ENCODE measurements around the gene CDC42BPG.

CDC42BPG gene

GRCh38 chr11:64878494-64879243, 34.2 kb upstream of the CDC42BPG start, which contains the start of gene EHD1:
TSS of gene EHD1 (minus strand) at chr11:64878621. CDS start at chr11:64878464, 157 bp downstream.
- DNase-seq: peak; percentile 84 to 99 (median 96)

DNA sequence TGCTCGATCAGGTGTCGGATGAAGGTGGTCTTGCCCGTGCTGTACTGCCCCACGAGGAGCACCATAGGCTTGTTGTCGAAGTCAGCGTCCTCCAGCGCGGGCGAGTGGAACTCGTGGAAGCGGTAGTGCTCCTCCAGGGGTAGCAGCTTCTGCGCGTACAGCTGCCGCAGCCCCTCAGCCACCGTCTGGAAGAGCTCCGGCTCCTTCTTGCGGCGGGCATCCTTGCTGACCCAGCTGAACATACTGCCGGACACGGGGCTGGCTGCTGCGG, 33.7 kb upstream of the CDC42BPG start:
- no peak for DNase-seq

GRCh38 chr11:64877390-64878222, 33.2 kb upstream of the CDC42BPG start:
- DNase-seq: peak in 3 of 14 donors; percentile 34 to 56 (median 49)

- peak in 5 of 14 donors; percentile 36 to 60 (median 43) for DNase-seq
Observed at GRCh38 chr11:64876835-64877341, 32.4 kb upstream of the CDC42BPG start.

- DNase-seq: peak in 6 of 14 donors; percentile 11 to 69 (median 58)
Observed at GRCh38 chr11:64876229-64876750, 31.8 kb upstream of the CDC42BPG start.

DNA sequence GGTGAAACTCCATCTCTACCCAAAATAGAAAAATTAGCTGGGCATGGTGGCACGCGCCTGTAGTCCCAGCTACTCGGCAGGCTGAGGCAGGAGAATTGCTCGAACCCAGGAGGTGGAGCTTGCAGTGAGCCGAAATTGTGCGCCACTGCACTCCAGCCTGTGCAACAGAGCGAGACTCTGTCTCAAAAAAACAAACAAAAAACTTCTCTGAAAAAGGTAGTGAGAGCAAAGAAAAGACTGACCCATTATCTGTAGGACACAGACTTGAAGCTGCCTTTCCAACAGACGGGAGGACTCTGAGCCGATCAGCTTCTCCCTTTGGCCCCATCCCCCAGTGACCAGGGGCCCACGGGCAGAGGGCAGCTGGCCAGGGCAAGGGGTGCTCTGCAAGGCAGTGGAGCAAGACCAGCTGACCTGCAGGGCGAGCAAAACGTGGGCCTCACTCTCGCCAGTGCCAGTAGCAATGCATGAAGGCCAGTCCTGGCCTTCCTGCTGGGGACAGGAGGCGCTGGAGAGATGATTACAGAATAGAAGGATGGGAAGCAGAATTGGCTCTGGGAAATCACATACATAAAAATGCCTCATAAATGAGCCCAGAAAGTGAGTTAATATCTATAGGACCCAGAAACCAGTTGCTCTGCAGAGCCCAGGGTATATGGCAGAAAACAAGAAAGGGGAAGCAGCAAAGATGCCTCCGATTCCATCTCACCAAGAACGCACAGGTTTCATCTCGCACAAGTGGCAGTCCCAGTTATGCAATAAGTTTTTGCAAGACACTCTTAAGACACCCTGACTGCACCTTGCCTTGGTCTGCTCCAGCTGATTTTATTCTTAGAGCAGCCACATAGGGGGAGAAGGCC, 31.1 kb upstream of the CDC42BPG start:
- DNase-seq: peak in 6 of 14 donors; percentile 28 to 72 (median 38)

DNA sequence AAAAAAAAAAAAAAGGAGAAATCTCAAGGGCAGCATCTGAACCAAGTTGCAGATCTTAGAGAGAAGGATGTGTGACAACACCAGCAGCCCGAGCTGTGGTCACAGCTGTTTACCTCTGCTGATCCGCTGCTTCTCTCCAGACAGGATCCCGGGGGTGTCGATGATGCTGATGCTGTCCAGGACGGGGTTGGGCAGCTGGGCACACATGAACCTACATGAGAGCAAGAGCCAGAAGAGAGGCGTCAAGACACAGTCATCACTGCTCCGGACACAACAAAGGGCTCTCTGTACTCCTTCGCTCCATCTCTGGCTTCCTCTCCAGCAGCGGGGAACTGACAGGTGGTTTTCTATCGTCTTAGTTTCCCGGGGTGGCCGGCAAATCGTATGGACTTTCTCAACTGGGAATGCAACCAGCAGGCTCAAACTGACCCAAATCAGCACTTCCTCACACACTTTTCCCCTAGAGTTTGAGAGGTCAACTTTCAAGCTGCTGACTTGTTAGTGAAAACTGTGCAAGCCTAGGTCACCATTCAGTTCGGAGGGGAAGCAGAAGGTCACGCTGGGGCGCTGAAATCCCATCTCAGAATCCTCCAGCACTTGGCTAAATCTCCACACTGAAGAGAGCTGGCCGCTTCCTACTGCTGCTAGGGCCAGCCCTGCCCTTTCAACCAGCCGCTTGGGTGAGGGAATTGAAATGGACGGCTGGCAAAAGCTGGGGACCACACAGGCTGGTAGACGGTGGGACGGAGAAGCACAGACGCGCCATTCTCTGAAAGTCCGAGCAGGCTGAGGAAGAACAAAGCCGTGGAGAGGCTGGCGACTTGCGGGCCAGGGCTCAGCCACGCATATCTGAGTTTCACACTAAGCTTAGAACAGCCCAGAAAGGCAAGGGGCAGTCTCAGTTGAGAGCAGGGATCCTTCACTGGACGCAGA, 30.1 kb upstream of the CDC42BPG start:
- DNase-seq: peak in 10 of 14 donors; percentile 30 to 79 (median 56)

- peak in 1 of 14 donors; percentile 42 for DNase-seq
Observed at GRCh38 chr11:64872790-64873488, 28.5 kb upstream of the CDC42BPG start.

GRCh38 chr11:64871492-64871891, 27.0 kb upstream of the CDC42BPG start:
- no peak for DNase-seq

DNA sequence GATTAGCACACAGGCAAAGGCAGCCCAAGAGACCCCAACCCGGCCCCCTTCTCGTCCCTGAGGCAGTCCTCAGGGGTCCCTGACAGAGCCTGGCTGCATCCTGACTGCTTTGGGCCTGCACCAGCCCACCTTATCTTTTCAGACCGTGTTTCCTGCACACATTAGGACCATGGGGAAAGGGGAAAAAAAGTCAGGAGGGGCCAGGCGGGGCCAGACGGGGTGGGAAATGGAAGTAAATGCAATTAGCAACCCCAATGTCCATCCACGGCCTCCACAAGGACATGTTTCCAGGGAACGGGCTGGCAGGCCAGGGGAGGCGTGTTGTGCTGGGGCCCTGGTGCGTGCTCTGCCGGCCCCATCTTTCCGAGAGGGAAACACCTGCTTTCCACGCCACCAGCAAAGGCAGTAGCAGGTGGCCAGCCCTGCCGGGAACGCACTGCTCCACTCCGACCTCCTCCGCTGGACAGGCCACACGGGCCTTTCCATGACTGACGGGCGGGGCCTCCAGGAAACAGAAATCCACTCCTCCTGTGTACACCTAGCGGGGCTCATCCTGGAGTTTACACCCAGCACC, 26.5 kb upstream of the CDC42BPG start:
- DNase-seq: peak in 1 of 14 donors; percentile 47

DNA sequence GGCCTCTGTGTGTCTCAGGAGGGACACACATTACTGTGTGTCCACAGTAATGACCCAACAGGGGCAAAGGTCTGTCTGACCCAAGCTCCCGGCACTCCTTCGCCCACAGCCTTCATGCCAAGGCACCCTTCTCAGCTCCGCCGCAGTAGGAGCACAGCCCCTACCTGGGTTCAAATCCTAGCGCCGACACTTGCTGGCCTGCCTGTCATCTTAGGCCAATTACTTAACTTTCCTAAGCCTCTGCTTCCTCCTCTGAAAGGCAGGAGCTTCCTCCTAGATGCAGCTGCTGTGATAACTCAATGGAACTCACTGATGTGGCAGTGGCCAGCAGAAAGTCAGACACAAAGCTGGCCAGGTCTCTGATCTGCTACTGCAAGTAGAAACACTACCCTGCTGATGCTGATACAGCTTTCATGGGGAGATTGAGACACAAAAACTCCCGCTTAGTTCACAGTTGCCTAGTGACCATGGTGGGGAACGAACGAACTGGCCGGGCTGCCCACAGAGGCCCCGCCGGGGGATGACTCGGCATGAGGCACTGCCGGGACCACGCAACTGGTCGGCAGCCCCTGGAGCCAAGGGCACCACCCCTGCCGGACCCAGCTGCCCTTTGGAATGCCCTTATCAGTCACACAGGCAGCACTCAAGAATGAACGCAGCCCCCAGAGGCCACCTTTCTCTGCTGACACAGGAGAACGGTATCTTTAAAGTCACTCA, 25.9 kb upstream of the CDC42BPG start:
- DNase-seq: peak in 1 of 14 donors; percentile 11

DNA sequence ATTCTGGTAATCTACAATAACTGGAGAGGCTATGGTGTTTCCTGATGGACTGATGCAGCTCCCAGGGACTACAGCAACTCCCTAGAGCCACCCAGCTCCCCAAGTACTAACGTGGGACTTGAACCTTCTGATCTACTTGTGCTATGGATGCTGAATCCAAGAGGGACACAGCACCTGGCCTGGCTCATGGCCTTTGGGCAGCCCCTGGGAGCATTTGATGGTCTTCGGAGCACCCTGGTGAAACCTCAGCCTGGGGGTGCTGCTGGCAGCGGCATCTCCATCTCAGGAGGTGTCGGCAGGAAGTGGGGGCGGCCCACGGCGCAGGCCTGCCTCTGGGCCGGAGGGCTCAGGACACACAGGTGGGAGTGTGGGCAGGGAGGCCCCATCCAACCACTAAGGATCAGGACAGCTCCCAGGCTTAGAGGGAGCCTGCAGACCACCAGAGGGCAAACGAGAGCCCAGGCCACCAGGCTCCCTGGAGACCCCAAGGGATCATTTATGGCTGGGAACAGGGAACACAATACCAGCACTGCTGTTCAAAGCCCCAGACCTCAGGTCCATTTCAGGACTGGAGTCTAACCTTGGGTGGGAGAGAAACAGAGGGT, 25.2 kb upstream of the CDC42BPG start:
- no peak for DNase-seq

- DNase-seq: peak in 2 of 14 donors; percentile 32 to 74
Observed at GRCh38 chr11:64868904-64869570, 24.6 kb upstream of the CDC42BPG start.

GRCh38 chr11:64867748-64868462, 23.5 kb upstream of the CDC42BPG start:
- peak in 1 of 14 donors; percentile 43 for DNase-seq

DNA sequence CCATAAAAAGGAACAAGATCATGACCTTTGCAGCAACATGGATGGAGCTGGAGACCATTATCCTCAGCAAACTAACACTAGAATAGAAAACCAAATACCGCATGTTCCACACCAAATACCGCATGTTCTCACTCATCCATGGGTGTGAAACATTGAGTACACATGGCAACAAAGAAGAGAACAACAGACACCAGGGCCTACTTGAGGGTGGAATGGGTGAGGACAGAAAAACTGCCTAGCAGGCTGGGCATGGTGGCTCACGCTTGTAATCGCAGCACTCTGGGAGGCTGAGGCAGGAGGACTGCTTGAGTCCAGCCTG, 21.7 kb upstream of the CDC42BPG start:
- no peak for DNase-seq

DNA sequence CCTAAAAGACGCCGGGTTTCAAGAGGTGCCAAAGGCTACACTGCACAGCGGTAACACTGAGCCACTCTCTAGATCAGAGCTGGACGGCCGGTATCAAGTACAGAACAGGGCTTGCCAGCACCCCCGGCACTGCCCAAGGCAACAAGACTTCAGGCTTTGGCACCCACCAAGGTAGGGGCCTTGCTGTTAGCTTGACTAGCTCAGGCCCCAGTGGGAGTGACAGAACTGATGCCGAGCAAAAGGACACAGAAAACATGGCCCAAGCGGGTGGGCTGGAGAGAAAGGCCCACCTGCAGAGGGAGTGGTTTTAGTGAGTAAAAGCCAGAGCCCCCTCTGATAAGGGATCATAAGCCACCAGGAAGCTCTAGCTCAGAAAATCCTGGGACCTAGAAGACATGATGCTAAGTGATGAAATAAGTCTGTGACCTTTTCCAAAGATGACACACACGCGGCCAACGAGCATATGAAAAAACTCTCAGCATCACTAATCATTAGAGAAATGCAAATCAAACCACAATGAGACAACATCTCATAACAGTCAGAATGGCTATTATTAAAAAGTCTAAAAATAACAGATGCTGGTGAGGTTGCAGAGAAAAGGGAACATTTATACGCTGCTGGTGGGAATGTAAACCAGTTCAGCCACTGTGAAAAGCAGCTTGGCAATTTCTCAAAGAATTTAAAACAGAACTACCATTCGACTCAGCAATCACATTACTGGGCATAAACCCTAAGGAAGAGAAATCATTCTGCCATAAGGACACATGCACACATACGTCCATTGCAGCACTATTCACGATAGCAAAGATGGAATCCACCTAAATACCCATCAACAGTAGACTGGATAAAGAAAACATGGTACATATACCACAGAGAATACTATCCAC, 21.1 kb upstream of the CDC42BPG start:
- peak in 1 of 14 donors; percentile 51 for DNase-seq

All from C1 segment of cervical spinal cord (tissue), 14 donors.